SH-SY5Y (cell line): ENCODE results near the gene TUBB.

Source experiments
- GATA2 ChIP-seq: IDR thresholded peaks from 2 replicates; pipeline ENCODE4 v1.6.1; 2011; ENCODE audit warnings: mild to moderate bottlenecking, low read depth, low read length
- GATA3 ChIP-seq: IDR thresholded peaks from 2 replicates; pipeline ENCODE4 v1.6.1; 2011; ENCODE audit warnings: low read depth, mild to moderate bottlenecking, low read length, moderate library complexity

DNA sequence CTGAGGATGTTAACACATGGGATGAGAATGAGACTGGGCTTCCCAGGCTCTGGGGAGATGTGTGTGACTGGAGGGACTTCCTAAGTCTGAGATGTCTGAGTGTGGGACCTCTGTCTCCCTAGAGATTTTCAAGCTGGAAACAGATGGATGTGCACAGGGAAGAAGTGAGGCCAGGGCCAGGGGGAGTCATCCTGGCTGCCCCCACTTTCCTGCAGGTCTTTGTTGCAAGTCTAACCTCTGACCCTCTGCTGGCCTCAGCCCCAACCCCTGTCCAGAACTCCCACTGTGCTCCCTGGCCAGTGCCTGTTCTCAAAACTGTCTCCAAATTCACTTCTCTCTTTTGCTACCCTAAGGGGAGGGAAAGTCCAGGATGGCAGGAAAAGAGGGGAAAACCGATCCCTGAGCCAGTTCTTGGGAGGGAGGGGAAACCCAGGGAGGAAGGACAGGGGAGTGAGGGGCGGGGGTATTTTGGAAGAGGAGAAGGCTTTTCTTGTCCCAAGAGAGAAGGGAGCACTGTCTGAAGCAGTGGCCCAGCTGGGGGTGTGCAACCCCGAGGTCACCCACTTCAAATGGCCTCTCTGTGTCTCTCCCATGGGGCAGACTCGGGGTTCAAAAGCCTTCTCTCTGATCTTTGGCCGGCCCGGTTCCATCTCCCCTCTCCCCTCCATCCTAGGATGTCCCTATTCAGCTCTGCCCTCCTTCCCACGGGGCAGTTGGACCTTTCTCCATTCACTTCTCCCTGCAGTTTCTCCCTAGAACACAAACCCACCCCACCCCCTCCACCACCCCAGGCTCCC, 36.8 kb upstream of the TUBB start:
- no peak for TF ChIP-seq GATA2
- no peak for TF ChIP-seq GATA3
